Ovary (tissue), 3 donors: ENCODE measurements around the gene KCNE2.
"Not testable (repeated sequence)": the region's sequence is repeated elsewhere in the genome, so short reads cannot be mapped to it uniquely, and the experiment has no call there.

Source experiments
- CTCF ChIP-seq, 3 donors: fragments of 450-650 bp in 2 of 3; fragments of 200-600 bp in 1 of 3; IDR thresholded peaks; one replicate each; pipeline versions ENCODE4 v1.5.1 to v1.8.0; 2016 to 2022; ENCODE audit warnings: antibody characterized with exemption in 3 of 3, mild to moderate bottlenecking in 1 of 3
- POLR2A ChIP-seq: fragments of 450-650 bp; IDR thresholded peaks from one replicate; pipeline ENCODE4 v1.6.1; 2017; ENCODE audit warnings: antibody characterized with exemption, mild to moderate bottlenecking, moderate library complexity
- donor health status: DM: no; HTN: no; CAD: no.

DNA sequence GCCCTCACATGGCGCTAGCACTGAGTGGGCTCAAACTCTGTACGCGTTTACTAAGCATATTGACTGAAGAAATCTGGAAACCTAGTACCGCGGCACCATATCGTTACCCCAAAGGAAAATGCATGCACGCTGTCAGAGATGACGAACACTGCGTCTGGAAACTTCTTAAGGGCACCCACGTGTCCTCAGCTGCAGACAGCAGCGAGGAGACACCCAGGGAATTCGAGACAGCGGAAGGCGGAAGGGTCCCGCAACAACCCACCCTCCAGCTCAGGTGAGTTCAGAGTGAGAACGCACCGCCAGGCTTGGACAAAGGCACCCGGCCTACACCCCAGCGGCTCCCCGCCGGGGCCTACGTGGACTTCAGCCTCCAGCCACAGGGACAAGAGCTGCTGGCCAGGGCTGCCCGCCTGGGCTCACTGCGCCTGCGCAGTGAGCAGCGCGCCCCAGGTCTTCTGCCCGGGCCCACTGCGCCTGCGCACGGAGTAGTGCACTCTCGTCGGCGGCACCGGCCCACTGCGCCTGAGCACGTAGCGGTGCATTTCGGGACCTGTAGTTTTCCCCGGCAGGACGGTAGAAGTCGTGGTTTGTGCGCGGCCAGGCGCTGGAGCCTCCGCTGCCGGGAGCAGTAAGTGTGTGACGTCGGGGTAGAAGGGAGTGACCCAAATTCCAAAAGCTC lies 11.3 kb downstream of the KCNE2 start, which contains the start of gene SMIM11:
- TF ChIP-seq CTCF (IDR thresholded peaks at IDR 0.05); POLR2A: not testable (repeated sequence)
